ENCODE data around the gene SH3YL1.

- TF ChIP-seq CTCF (IDR thresholded peaks at IDR 0.05; ENCODE audit: low read depth, low read length, missing input control): no peak
- TF ChIP-seq ZBTB33 (IDR thresholded peaks at IDR 0.05): no peak
- TF ChIP-seq ATF3 (IDR thresholded peaks at IDR 0.05): no peak
- no peak for TF ChIP-seq HNF4A (conservative IDR thresholded peaks at IDR 0.05)
- TF ChIP-seq MAX (IDR thresholded peaks at IDR 0.05): no peak
- TF ChIP-seq EGR1 (IDR thresholded peaks at IDR 0.05; ENCODE audit: low read depth in 2 of 2): no peak
- TF ChIP-seq RAD21 (IDR thresholded peaks at IDR 0.05): no peak
- TF ChIP-seq REST (IDR thresholded peaks at IDR 0.05): no peak
- TF ChIP-seq NR2F2 (IDR thresholded peaks at IDR 0.05): no peak
- no peak for TF ChIP-seq RXRA (IDR thresholded peaks at IDR 0.05)
- TF ChIP-seq TAF1 (conservative IDR thresholded peaks at IDR 0.05): no peak
- TF ChIP-seq SP1 (IDR thresholded peaks at IDR 0.05): no peak
- TF ChIP-seq YY1 (IDR thresholded peaks at IDR 0.05): no peak
- TF ChIP-seq GABPA (IDR thresholded peaks at IDR 0.05 in 1 of 2, conservative IDR thresholded peaks at IDR 0.05 in 1 of 2): no peak
Observed at GRCh38 chr2:185221-185620, 78.6 kb downstream of the SH3YL1 start.

Measured in liver (tissue), 3 donors.